Thoracic aorta (tissue), 2 donors: ENCODE results near the gene SYT9. TPM values are rescaled to one million over a fixed set of nuclear protein-coding genes. Genes with fewer than 3 reads are reported as not detected.

Experiments used
- ATAC-seq: fragments of 150-250 bp; one replicate; pipeline ENCODE4 v1.8.0; 2017; ENCODE audit warnings: low read depth; ENCODE audit not compliant: insufficient number of reproducible peaks, low FRiP score
- DNase-seq: peaks from one replicate; pipeline ENCODE4 v3.0.0-alpha.2; 2020; ENCODE audit warnings: low spot score
- H3K27ac ChIP-seq, 2 donors: fragments of 200-600 bp; sonication (generic); 1 replicate in 1 of 2; 2 replicates in 1 of 2; pipeline ENCODE4 v1.5.1; 2016; ENCODE audit warnings: mild to moderate bottlenecking in 2 of 2, moderate library complexity in 2 of 2
- H3K27me3 ChIP-seq: fragments of 200-600 bp; sonication (generic); replicated peaks from 2 replicates; pipeline ENCODE4 v1.6.0; 2016; ENCODE audit warnings: mild to moderate bottlenecking; ENCODE audit not compliant: insufficient read depth
- H3K36me3 ChIP-seq: fragments of 200-600 bp; sonication (generic); one replicate; pipeline ENCODE4 v1.5.1; 2016
- H3K4me1 ChIP-seq, 2 donors: fragments of 200-600 bp; sonication (generic); 1 replicate in 1 of 2; 2 replicates in 1 of 2; pipeline versions ENCODE4 v1.5.1 to v1.6.0; 2016; ENCODE audit warnings: low read depth in 2 of 2, mild to moderate bottlenecking in 1 of 2; ENCODE audit not compliant: control insufficient read depth in 1 of 2
- H3K4me3 ChIP-seq: fragments of 200-600 bp; sonication (generic); 2 replicates; pipeline ENCODE4 v1.5.1; 2016; ENCODE audit warnings: mild to moderate bottlenecking
- H3K9me3 ChIP-seq: fragments of 200-600 bp; sonication (generic); 2 replicates; pipeline ENCODE4 v1.5.1; 2016
- CTCF ChIP-seq: fragments of 200-600 bp; sonication (generic); IDR thresholded peaks from one replicate; pipeline ENCODE4 v1.5.1; 2019; ENCODE audit warnings: antibody characterized with exemption
- total RNA-seq, 2 donors: library from RNA; depleted of rRNA; stranded (reverse); fragments of >200 nt; gene quantifications; one replicate each; pipeline versions ENCODE4 v1.1.0 to v1.2.3, GENCODE V29; 2016

Gene SYT9
- total RNA-seq, 2 donors from 2014 or later: not detected

- Histone ChIP-seq H3K36me3 (no peaks in the 10 kb centered on the region), H3K27ac (no peak overlapping the region), H3K4me1 (no peaks in the 10 kb centered on the region), H3K9me3 (no peaks in the 10 kb centered on the region), H3K4me3 (no peak overlapping the region), H3K27me3 (no peaks in the 10 kb centered on the region)
- no peak for TF ChIP-seq CTCF
- ATAC-seq (no peak), DNase-seq (no peak)
Measured at GRCh38 chr11:7307836-7308235, 56.1 kb downstream of the SYT9 start.

- Histone ChIP-seq H3K27ac (no peak overlapping the region), H3K9me3 (no peaks in the 10 kb centered on the region), H3K4me1 (no peaks in the 10 kb centered on the region), H3K4me3 (no peak overlapping the region), H3K27me3 (no peaks in the 10 kb centered on the region), H3K36me3 (no peaks in the 10 kb centered on the region)
- DNase-seq: no peak
- no peak for TF ChIP-seq CTCF
- no peak for ATAC-seq
Measured at GRCh38 chr11:7311903-7312302, 60.2 kb downstream of the SYT9 start.

DNA sequence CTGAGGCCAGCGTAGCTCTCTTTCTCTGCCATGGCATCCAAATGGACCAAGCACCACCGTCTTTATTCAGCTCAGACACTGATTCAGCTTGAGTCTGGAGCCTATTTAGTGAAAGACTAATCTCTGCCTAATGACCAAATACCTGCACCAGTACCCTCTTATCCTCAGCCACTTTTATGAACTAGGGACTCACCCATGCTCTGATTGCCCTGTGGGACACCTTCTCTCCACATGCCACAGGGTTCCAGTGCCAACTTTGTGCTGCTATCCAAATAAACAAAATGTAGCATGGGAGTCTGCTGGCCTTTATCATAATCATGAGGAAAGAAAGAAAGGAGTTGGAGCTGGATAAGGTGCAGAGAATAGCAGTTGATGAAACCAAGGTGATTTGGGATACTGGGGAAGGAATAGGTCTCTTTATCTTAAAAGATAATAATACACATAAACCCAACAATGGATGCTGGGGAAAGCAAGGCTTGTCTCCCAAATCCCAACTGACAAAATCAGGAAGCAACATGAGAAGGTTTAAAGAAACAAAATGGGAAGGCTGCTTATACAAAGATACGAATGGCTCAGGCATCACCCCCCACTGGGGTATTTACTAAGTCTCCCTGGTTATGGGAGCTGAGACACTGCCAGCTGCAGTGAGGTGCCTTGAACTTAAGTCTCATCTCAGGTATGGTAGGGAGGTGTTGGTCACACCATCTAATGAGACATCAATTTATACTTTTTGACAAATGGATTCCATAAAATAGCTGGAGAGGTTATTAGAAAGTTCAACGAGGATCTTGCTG, 63.3 kb downstream of the SYT9 start:
- Histone ChIP-seq H3K36me3 (no peaks in the 10 kb centered on the region), H3K4me3 (no peak overlapping the region), H3K27ac (no peak overlapping the region), H3K9me3 (no peaks in the 10 kb centered on the region), H3K27me3 (no peaks in the 10 kb centered on the region), H3K4me1 (no peaks in the 10 kb centered on the region)
- ATAC-seq (no peak), DNase-seq (no peak)
- TF ChIP-seq CTCF: no peak

- no peak for DNase-seq
- Histone ChIP-seq H3K9me3 (no peaks in the 10 kb centered on the region), H3K27ac (no peak overlapping the region), H3K4me1 (no peaks in the 10 kb centered on the region), H3K27me3 (no peaks in the 10 kb centered on the region), H3K4me3 (no peak overlapping the region), H3K36me3 (no peaks in the 10 kb centered on the region)
- ATAC-seq: no peak
- no peak for TF ChIP-seq CTCF
Measured at GRCh38 chr11:7319501-7319900, 67.8 kb downstream of the SYT9 start.

DNA sequence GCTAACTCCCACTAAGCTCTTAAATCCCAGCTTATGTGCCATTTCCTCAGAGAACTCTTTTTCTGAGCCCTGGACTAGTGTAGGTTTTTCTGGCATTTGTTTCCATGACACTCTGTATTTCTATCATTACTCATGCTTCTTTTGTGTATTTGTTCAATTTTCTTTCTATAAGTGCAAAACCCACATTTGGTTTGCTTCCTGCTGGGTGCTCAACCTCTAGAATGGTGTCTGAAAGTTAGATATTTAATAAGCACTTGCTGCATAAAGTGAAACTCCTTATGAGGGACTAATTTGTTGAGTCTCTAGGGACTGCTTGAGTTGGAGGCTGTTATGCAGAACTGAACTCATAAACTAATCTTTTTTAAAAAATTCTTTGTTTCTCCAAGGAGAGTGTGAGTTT, 68.6 kb downstream of the SYT9 start:
- H3K27ac ChIP-seq: no peak overlapping the region
- H3K4me3 ChIP-seq: no peak overlapping the region
- H3K4me1 ChIP-seq: no peaks in the 10 kb centered on the region
- no peaks in the 10 kb centered on the region for H3K36me3 ChIP-seq
- H3K9me3 ChIP-seq: no peaks in the 10 kb centered on the region
- DNase-seq (no peak), ATAC-seq (no peak)
- H3K27me3 ChIP-seq: no peaks in the 10 kb centered on the region
- no peak for TF ChIP-seq CTCF
